IMR-90 (cell line): ENCODE results near the gene CDK6. TPM values are rescaled to one million over a fixed set of nuclear protein-coding genes. Genes with fewer than 3 reads are reported as not detected.

ENCODE experiments used
- ATAC-seq: fragments of 200-7000 bp; cut with Tn5 transposase; 2 replicates; pipeline ENCODE4 v1.9.1; 2020; ENCODE audit warnings: low read depth, mild to moderate bottlenecking, moderate library complexity
- BruUV-seq: library from RNA; stranded (reverse); fragments of 400-500 nt; replicated peaks from 2 replicates; lab custom pipeline; 2021; lab: Mats Ljungman, UMichigan
- CTCF ChIA-PET: fragments of 300-600 bp; formaldehyde crosslinking; extraction: SDS; loops from one replicate; lab custom pipeline; 2021; ENCODE audit warnings: antibody characterized with exemption; lab: Yijun Ruan, JAX
- POLR2A ChIA-PET: fragments of 300-600 bp; sonication (Branson Sonifier 250); formaldehyde crosslinking; loops from one replicate; lab custom pipeline; 2022; ENCODE audit warnings: antibody characterized with exemption; ENCODE audit not compliant: unreplicated experiment; lab: Charles Lee
- DNase-seq: peaks from one replicate; pipeline ENCODE4 v3.0.0; 2013
- H2AFZ ChIP-seq: replicated peaks from 2 replicates; pipeline ENCODE3; 2013; ENCODE audit warnings: low read length, mild to moderate bottlenecking; ENCODE audit not compliant: poor library complexity
- H2AK5ac ChIP-seq: 2 replicates; pipeline ENCODE4 v1.6.1; 2013; ENCODE audit warnings: low read depth, low read length, inconsistent platforms
- H2AK9ac ChIP-seq: replicated peaks from 2 replicates; pipeline ENCODE3; 2013; ENCODE audit warnings: mild to moderate bottlenecking, low read depth, low read length, moderate library complexity; ENCODE audit not compliant: poor library complexity
- H2BK120ac ChIP-seq: 2 replicates; pipeline ENCODE4 v1.6.1; 2013; ENCODE audit warnings: low read depth, low read length, inconsistent platforms
- H2BK15ac ChIP-seq: 3 replicates; pipeline ENCODE4 v1.6.1; 2013; ENCODE audit warnings: low read depth, low read length, inconsistent platforms
- H2BK20ac ChIP-seq: 2 replicates; pipeline ENCODE4 v1.6.1; 2013; ENCODE audit warnings: low read depth, mild to moderate bottlenecking, inconsistent platforms, low read length, moderate library complexity
- H2BK5ac ChIP-seq: 2 replicates; pipeline ENCODE4 v1.6.1; 2013; ENCODE audit warnings: mild to moderate bottlenecking, low read depth, low read length, inconsistent platforms; ENCODE audit not compliant: poor library complexity, severe bottlenecking
- H3K14ac ChIP-seq: replicated peaks from 2 replicates; pipeline ENCODE4 v1.6.1; 2013; ENCODE audit warnings: low read depth, low read length, inconsistent platforms
- H3K18ac ChIP-seq: 2 replicates; pipeline ENCODE4 v1.6.1; 2013; ENCODE audit warnings: low read depth, low read length, control low read depth
- H3K23ac ChIP-seq: 2 replicates; pipeline ENCODE4 v1.6.1; 2013; ENCODE audit warnings: low read depth, low read length, inconsistent platforms
- H3K27ac ChIP-seq: 2 replicates; pipeline ENCODE4 v1.5.1; 2013; ENCODE audit warnings: mild to moderate bottlenecking, control low read depth, low read length; ENCODE audit not compliant: insufficient read depth
- H3K27me3 ChIP-seq: 2 replicates; pipeline ENCODE4 v1.6.1; 2013; ENCODE audit warnings: low read length; ENCODE audit not compliant: control insufficient read depth, insufficient read depth
- H3K36me3 ChIP-seq: 2 replicates; pipeline ENCODE4 v1.6.1; 2013; ENCODE audit warnings: low read length, mixed read lengths; ENCODE audit not compliant: control insufficient read depth, insufficient read depth
- H3K4ac ChIP-seq: 2 replicates; pipeline ENCODE4 v1.6.1; 2013; ENCODE audit warnings: low read depth, low read length, inconsistent platforms
- H3K4me1 ChIP-seq: 2 replicates; pipeline ENCODE4 v1.6.1; 2013; ENCODE audit warnings: low read length, mixed read lengths; ENCODE audit not compliant: control insufficient read depth, insufficient read depth
- H3K4me2 ChIP-seq: 2 replicates; pipeline ENCODE4 v1.6.1; 2013; ENCODE audit warnings: low read depth, mild to moderate bottlenecking, control low read depth, low read length, moderate library complexity
- H3K4me3 ChIP-seq: 2 replicates; pipeline ENCODE4 v1.5.1; 2013; ENCODE audit warnings: low read depth, mild to moderate bottlenecking, control low read depth, low read length, moderate library complexity; ENCODE audit not compliant: insufficient read depth
- H3K56ac ChIP-seq: 2 replicates; pipeline ENCODE4 v1.6.1; 2013; ENCODE audit warnings: low read length, inconsistent platforms; ENCODE audit not compliant: insufficient read depth; ENCODE audit errors: extremely low read depth
- H3K79me1 ChIP-seq, 2 experiments: 2 replicates each; pipeline ENCODE4 v1.6.1; 2013; ENCODE audit warnings: low read length in 2 of 2, inconsistent platforms in 1 of 2, low read depth in 1 of 2
- H3K9ac ChIP-seq: 2 replicates; pipeline ENCODE4 v1.6.1; 2013; ENCODE audit warnings: low read depth, low read length, control low read depth
- H3K9me1 ChIP-seq: 2 replicates; pipeline ENCODE4 v1.6.1; 2013; ENCODE audit warnings: low read length, inconsistent platforms; ENCODE audit not compliant: insufficient read depth
- H3K9me3 ChIP-seq: 2 replicates; pipeline ENCODE4 v1.6.1; 2013; ENCODE audit warnings: low read length; ENCODE audit not compliant: control insufficient read depth, insufficient read depth
- H4K20me1 ChIP-seq: 2 replicates; pipeline ENCODE4 v1.6.1; 2013; ENCODE audit warnings: low read length, inconsistent platforms; ENCODE audit not compliant: insufficient read depth
- H4K5ac ChIP-seq: 2 replicates; pipeline ENCODE4 v1.6.1; 2013; ENCODE audit warnings: mild to moderate bottlenecking, low read depth, low read length, control low read depth
- H4K8ac ChIP-seq, 2 experiments: 2 replicates each; pipeline ENCODE4 v1.6.1; 2013; ENCODE audit warnings: low read depth in 2 of 2, low read length in 2 of 2, control low read depth in 1 of 2, inconsistent platforms in 1 of 2
- H4K91ac ChIP-seq: 2 replicates; pipeline ENCODE4 v1.6.1; 2013; ENCODE audit warnings: low read depth, low read length, inconsistent platforms; ENCODE audit not compliant: insufficient read depth
- CEBPB ChIP-seq: IDR thresholded peaks from 2 replicates; pipeline ENCODE4 v1.6.1; 2012; ENCODE audit warnings: low read depth, low read length, improper control_type of control experiment
- CTCF ChIP-seq: conservative IDR thresholded peaks from 2 replicates; pipeline ENCODE4 v1.5.1; 2012; ENCODE audit warnings: mild to moderate bottlenecking, low read depth, low read length, improper control_type of control experiment
- FOS ChIP-seq: fragments of 150-350 bp; IDR thresholded peaks from 2 replicates; pipeline ENCODE4 v1.6.1; 2016; ENCODE audit warnings: low read depth, low read length
- MAFK ChIP-seq: IDR thresholded peaks from 2 replicates; pipeline ENCODE4 v1.6.1; 2012; ENCODE audit warnings: low read depth, low read length, improper control_type of control experiment
- MAZ ChIP-seq: IDR thresholded peaks from 2 replicates; pipeline ENCODE4 v1.6.1; 2012; ENCODE audit warnings: low read depth, mild to moderate bottlenecking, low read length, improper control_type of control experiment, moderate library complexity, borderline replicate concordance
- MXI1 ChIP-seq: IDR thresholded peaks from 2 replicates; pipeline ENCODE4 v1.6.1; 2012; ENCODE audit warnings: low read depth, mild to moderate bottlenecking, low read length, moderate library complexity, borderline replicate concordance
- NFE2L2 ChIP-seq: fragments of 150-350 bp; IDR thresholded peaks from 2 replicates; pipeline ENCODE4 v1.6.1; 2016; ENCODE audit warnings: low read depth, mild to moderate bottlenecking, low read length
- POLR2A ChIP-seq: IDR thresholded peaks from 2 replicates; pipeline ENCODE4 v1.6.1; 2012; ENCODE audit warnings: mild to moderate bottlenecking, low read depth, low read length
- RCOR1 ChIP-seq: IDR thresholded peaks from 2 replicates; pipeline ENCODE4 v1.6.1; 2012; ENCODE audit warnings: mild to moderate bottlenecking, low read length, improper control_type of control experiment; ENCODE audit not compliant: insufficient replicate concordance
- SMC3 ChIP-seq: fragments of 150-350 bp; IDR thresholded peaks from 2 replicates; pipeline ENCODE4 v1.6.1; 2016; ENCODE audit warnings: low read depth, mild to moderate bottlenecking, antibody characterized with exemption, low read length, moderate library complexity
- WGBS, 2 experiments: methylation state at CpG; one replicate each; pipeline versions ENCODE4 v1.1.5 to v1.1.7; 2013; ENCODE audit warnings: missing lambda C conversion rate in 2 of 2; ENCODE audit not compliant: insufficient read length in 1 of 2; ENCODE audit errors: extremely low coverage in 2 of 2; 5-methylcytosine and 5-hydroxymethylcytosine counted together
- dilution Hi-C: fragments of 300-500 bp; cut with HindIII; formaldehyde crosslinking; loops from one replicate; pipeline ENCODE4 v1.14.3; 2018; ENCODE audit warnings: low sequenced_read_pairs; ENCODE audit not compliant: unreplicated experiment
- in situ Hi-C: fragments of 300-500 bp; cut with MboI; formaldehyde crosslinking; loops from 3 replicates; pipeline ENCODE4 v1.14.3; 2019; ENCODE audit warnings: low sequenced_read_pairs, inconsistent platforms, mixed read lengths
- intact Hi-C: fragments of 100-400 bp; cut with micrococcal nuclease; formaldehyde crosslinking; loops from 2 replicates; pipeline ENCODE4 v1.10.0; 2022
- polyA plus RNA-seq, 3 experiments: library from polyadenylated mRNA; depleted of rRNA; stranded (reverse); fragments of >200 nt; gene quantifications; 2 replicates each; pipeline ENCODE4 v1.2.3, GENCODE V29; 2012; ENCODE audit warnings: low replicate concordance in 1 of 3
- total RNA-seq: library from RNA; depleted of rRNA; stranded (reverse); fragments of >200 nt; gene quantifications from 2 replicates; pipeline ENCODE4 v1.2.3, GENCODE V29; 2012

CDK6 gene
- total and polyA plus RNA-seq, 2 of the 4 experiments (the other 2 are of a cell fraction), result 21.5 to 195 TPM

GRCh38 chr7:92809760-92810573 lies 26.4 kb downstream of the CDK6 start:
- BruUV-seq, result no TSS peak
- Histone ChIP-seq H2AK5ac (peak overlapping the region; percentile 60), H2AK9ac (no peak overlapping the region), H3K4me1 (peaks cover 7% of the 10 kb centered on the region), H2BK120ac (peak overlapping the region; percentile 60), H3K79me1 (peaks cover 12 to 49% of the 10 kb centered on the region in 2 experiments; a peak in 3 of 4 replicates), H2AFZ (no peak overlapping the region), H3K9me3 (no peaks in the 10 kb centered on the region), H3K27me3 (no peaks in the 10 kb centered on the region), H2BK20ac (peak overlapping the region; percentile 55), H4K5ac (no peak overlapping the region), H3K4me3 (no peak overlapping the region), H3K18ac (peak overlapping the region; percentile 60; the same call in 1 of the 2 replicates), H3K9me1 (peaks cover 9% of the 10 kb centered on the region; the same call in 1 of the 2 replicates), H3K4me2 (peak overlapping the region; percentile 56; the same call in 1 of the 2 replicates), H2BK15ac (peak overlapping the region; percentile 19; the same call in 2 of the 3 replicates), H4K91ac (peak overlapping the region; percentile 43), H3K27ac (peak overlapping the region; percentile 39), H4K20me1 (peaks cover 55% of the 10 kb centered on the region; the same call in 1 of the 2 replicates), H3K4ac (peak overlapping the region; percentile 58), H3K9ac (no peak overlapping the region), H3K56ac (peak overlapping the region; percentile 63; the same call in 1 of the 2 replicates), H4K8ac (peak overlapping the region in 1 of 2 experiments; percentile 46; a peak in 2 of 4 replicates), H3K14ac (peak overlapping the region; percentile 55; the same call in 1 of the 2 replicates), H2BK5ac (peak overlapping the region; percentile 94), H3K36me3 (peaks cover 3% of the 10 kb centered on the region), H3K23ac (peak overlapping the region; percentile 57)
- DNase-seq (peak; percentile 97), ATAC-seq (peak; percentile 77)
- CTCF ChIA-PET, result interaction anchor here (0.7 kb wide), 1 partner anchor 34 kb away, joined by 4 read pairs; no protein-coding TSS in a partner anchor
- no CpG with 5 or more reads among the region's 10 CpGs for WGBS, 2 experiments
- POLR2A ChIA-PET, result interaction anchor here (0.5 to 0.7 kb wide), 2 partner anchors 38 to 207 kb away, joined by 3 to 6 read pairs; no protein-coding TSS in a partner anchor
- in situ Hi-C loops, result no loop called here
- intact Hi-C loops, result loop anchor here (5.0 kb wide), 1 partner anchor 113 kb away; no protein-coding TSS in a partner anchor
- dilution Hi-C loops, result no loop called here
- no peak for TF ChIP-seq MXI1
- peak; percentile 88 for TF ChIP-seq FOS
- TF ChIP-seq POLR2A, result no peak
- TF ChIP-seq MAZ, result no peak
- TF ChIP-seq MAFK, result peak; percentile 100
- TF ChIP-seq CEBPB, result peak; percentile 89
- peak; percentile 100 for TF ChIP-seq NFE2L2
- no peak for TF ChIP-seq RCOR1
- TF ChIP-seq SMC3, result no peak
- no peak for TF ChIP-seq CTCF
